Measurements from ENCODE around the gene ULK3.

GRCh38 chr15:74816624-74817369 lies 26.2 kb downstream of the ULK3 start:
- TF ChIP-seq GATA2 (IDR thresholded peaks at IDR 0.05; ENCODE audit: low read depth, low read length) (no peak), GATA3 (IDR thresholded peaks at IDR 0.05; ENCODE audit: low read depth, low read length) (no peak)

Measured in SH-SY5Y (cell line).